Fibroblast of gingiva (primary cell): ENCODE measurements around the gene ZNF768.
"Not testable (repeated sequence)": the region's sequence is repeated elsewhere in the genome, so short reads cannot be mapped to it uniquely, and the experiment has no call there.

Experiments used
- DNase-seq: peaks from one replicate; pipeline ENCODE4 v3.0.0-alpha.2; 2011; ENCODE audit warnings: low read depth

Gene ZNF768

DNA sequence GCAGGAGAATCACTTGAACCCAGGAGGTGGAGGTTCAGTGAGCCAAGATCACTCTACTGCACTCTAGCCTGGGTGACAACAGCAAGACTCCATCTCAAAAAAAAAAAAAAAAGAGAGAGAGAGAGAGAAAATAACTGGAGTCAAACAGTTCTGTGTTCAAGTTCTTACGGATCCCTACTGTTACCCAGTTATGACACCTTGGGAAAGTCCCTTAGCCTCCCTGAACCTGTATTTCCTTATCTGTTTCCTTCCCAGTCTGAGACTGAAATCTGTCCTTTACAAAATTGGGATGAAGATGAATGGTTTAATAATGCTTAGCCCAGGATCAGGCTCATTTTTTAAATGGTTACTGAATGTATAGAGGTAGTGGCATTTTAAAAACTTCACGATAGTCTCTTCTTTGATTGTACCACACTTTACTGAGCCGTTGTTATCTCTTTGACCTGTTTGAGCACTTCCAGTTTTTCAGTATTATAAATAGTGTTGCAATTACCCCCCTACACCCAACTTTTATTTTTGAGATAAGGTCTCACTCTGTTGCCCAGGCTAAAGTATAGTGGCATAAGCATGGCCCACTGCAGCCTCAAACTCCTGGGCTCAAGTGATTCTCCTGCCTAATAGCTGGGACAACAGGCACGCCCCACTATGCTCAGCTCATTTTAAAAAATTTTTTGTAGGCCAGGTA, 17.1 kb downstream of the ZNF768 start:
- no peak for DNase-seq

DNA sequence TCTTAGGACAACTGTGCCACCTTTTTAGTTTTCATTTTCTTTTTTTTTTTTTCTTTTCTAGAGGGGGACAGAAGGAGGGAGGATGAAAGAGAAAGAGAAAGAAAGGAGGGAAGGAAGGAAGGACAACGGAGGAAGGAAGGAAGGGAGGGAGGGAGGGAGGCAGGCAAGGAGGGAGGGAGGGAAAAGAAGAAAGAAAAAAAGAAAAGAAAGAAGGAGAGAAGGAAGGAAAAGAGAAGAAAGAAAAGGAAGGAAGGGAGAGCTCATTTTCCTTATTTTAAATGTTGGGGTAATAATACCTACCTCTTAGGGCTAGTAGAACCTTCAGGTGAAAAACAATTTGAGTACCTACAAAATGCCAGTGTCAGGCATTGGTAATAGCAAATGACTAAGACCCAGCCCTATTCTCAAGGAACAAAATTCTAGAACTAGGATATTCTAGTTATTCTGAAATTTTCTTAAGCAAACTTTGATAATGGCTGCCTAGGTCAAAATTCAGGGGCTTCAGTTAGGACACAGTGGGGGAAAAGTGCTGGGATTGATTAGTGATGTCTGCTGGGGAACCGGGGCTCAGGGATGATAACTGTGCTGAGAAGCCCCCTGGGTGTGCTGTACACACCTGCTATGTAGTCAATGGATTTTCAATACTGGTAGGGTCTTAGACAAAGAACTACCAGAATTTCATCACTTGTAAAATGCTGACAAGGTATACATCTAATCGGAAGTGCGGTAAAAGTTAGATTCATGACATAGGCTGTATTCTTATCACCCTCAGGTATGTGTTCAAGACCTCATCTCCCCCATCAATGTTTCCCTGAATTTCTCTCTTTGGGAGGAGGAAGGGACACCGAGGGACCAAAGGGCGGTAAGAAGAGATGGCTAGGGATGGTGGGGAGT, 22.7 kb downstream of the ZNF768 start:
- no peak for DNase-seq

DNA sequence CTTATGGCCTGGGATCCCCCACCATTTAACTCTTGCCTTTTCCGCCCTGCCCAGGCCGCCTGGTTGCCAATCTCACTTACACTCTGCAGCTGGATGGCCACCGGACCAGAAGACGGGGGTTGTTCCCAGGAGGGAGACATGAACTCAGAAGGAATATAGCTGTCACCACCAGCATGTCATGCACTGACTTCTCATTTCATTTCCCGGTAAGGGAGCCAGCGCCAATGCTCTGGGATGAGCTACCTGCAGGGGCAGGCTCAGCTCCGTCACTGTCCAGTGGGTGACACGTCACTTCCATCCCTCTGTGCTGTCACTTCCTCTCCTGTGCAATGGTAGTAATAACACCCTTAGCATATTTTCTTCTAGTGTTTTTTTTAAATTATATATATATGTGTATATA, 27.1 kb downstream of the ZNF768 start:
- no peak for DNase-seq

DNA sequence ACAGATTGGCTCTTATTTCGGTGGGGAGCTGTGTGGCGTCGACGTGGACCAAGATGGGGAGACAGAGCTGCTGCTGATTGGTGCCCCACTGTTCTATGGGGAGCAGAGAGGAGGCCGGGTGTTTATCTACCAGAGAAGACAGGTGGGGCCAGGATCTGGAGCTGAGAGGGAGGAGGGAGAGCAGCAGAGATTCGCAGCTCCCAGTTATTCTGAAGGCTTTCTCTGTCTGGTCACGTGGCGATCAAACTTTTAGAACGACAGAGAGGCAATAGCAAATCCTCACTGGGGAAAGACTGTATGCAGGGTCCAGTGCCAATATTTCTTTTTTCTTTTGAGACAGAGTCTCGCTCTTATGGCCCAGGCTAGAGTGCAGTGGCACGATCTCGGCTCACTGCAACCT, 31.7 kb downstream of the ZNF768 start:
- DNase-seq: no peak

DNA sequence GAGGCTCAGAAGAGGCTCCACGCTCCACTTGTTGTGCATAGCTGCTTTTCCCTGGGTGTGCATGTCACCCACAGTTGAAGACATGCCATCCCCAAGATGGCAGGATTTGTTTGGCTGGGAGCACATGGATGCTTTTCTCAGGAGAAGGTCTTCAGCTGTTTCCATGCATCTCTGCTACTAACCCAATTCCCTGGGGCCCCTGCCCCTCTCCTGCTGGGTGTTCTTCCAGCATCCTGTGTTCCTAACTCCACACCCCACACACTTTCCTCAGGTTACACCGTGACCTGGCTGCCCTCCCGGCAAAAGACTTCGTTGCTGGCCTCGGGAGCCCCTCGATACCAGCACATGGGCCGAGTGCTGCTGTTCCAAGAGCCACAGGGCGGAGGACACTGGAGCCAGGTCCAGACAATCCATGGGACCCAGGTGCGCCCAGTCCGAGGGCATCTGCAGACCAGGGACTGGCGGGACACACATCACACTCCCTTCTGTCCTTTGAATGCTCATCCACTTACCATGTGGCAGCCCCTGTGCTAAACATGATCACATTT, 32.4 kb downstream of the ZNF768 start:
- no peak for DNase-seq

DNA sequence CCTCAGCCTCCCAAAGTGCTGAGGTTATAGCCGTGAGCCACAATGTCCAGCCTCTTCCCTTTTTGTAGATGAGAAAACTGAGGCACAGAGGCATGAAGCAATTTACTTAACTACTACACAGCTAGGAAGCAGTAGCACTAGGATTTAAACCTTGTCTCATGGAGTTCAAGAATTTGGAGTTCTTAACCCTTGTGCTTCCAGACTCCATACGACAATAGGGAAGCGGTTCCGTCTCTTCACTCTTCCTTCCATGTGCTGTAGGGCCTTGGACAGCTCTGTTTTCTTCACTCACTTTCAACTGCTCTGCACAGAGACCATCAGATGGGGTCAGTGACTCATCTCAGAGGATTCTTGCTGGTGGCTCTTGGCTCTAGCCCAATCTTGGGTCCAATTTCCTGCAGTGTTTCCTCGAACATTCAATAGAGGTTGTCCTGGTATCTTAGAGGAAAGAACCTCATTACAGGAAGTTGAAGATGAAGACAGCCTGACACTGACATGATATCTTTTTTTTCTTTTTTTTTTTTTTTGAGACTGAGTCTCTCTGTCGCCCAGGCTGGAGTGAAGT, 34.5 kb downstream of the ZNF768 start:
- peak; percentile 66 for DNase-seq

DNA sequence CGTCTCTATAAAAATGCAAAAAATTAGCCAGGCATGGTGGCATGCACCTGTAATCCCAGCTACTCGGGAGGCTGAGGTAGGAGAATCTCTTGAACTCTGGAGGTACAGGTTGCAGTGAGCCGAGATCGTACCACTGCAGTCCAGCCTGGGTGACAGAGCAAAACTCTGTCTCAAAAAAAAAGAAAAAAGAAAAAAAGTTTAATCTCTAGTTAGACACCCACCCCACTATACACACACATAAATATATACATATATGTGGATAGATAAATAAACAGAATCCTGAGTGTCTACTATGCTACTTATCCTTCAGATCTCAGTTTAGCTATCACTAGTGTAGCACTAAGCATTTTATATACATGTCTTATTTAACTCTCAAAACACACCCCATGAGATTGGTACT, 35.1 kb downstream of the ZNF768 start:
- DNase-seq: no peak

DNA sequence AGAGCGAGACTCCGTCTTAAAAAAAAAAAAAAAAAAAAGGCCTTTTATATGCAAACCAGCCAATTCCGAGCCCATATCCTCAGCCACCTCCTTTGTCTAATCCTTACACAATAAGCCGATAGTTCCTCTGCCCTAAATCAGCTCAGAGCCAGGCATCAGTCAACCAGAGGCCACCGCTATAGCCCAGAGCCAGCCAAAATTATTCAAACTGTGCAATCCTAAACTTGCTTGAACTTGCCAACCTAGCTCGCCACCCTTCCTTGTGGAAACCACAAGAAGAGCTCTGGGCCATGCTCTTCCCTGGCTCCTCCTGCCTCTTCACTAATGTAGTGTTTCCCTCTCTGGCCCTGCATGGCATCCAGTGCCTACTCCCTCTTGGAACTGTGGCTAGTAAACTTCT, 36.2 kb downstream of the ZNF768 start:
- DNase-seq: peak; percentile 39

DNA sequence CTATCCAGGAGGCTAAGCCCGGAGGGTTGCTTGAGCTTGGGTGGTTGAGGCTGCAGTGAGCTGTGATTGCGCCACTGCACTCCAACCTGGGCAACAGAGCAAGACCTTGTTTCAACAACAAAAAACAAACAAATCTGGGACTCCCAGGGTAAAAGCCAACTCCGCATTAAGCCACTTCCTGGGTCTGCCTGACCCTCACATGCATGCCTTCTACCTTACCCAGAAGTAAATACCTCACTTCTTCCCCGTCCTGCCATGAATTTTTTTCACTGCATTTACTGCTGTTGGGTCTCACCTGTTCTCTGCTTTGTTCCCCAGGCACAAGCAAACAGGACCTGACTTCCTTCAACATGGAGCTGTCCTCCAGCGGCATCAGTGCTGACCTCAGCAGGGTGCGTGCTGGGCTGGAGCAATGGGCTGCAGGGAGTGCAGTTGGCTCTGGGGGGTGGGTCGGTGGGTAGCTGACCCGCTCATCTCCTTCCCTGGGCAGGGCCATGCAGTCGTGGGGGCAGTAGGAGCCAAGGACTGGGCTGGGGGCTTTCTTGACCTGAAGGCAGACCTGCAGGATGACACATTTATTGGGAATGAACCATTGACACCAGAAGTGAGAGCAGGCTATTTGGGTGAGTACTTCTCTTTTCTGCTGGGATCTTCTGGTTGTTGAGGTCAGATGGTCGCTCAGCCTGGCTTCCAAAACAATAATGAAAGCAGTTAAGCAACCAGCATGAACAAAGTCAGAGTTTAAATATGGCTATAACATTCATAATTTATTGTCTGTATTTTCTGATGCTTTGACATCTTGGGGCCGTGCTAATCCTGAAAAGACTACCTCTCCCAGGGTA, 37.4 kb downstream of the ZNF768 start:
- DNase-seq: no peak

DNA sequence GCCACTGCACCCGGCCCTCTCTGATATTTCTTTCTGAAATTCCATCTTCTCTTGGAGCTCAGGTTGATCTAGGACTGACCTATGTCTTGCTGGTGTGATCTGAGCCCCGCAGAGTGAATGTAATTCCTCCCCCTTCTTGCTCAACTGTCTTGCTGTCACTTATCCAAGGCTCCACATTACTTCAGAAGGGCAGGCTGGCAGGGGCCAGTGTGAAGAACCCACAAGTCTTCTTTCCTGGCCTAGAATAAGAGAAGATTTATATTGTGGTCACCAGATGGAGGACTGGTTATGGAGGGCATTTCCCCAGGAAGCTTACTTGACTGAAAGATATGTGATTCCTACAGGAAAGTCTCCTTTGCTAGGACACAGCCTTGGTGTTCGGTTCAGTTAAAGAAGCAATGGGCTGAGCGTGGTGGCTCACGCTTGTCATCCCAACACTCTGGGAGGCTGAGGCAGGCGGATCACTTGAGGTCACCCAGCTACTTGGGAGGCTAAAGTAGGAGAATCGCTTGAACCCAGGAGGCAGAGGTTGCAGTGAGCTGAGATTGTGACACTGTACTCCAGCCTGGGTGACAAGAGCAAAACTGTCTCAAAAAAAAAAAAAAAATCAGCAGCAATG, 40.4 kb downstream of the ZNF768 start:
- peak; percentile 44 for DNase-seq

DNA sequence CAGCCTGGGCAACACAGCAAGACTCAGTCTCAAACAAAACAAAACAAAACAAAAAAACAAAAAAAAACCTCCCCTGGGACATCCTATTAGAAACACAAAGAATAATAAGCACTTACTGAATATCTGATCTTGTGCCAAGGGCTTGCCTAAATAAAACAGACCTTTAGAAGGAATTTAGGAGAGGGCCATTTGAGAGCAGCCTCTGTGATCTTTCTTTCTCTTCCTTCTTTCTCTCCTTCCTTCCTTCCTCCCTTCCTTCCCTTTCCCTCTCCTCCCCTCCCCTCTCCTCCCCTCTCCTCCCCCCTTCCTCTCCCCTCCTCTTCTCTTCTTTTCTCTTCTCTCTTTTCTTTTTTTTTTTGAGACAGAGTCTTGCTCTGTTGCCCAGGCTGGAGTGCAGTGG, 41.5 kb downstream of the ZNF768 start:
- DNase-seq: peak; percentile 25

DNA sequence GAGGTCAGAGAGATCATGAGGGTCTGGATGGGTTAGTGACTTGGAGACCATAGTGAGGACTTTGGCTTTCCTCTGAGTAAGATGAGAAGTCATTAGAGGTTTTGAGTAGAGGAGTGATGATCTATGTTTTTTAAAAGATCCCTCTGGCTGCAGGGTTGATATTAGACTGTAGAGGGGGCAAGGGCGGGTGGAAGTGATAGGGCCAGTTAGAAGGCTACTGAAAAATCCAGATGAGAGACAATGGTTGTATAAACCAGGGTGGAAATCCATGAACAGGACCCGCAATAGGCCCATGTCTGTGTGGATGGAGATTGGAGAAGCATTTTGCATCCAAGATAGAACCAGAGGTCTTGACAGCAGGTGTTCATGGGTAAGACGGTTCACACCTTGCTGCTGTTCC, 44.0 kb downstream of the ZNF768 start:
- DNase-seq: no peak

DNA sequence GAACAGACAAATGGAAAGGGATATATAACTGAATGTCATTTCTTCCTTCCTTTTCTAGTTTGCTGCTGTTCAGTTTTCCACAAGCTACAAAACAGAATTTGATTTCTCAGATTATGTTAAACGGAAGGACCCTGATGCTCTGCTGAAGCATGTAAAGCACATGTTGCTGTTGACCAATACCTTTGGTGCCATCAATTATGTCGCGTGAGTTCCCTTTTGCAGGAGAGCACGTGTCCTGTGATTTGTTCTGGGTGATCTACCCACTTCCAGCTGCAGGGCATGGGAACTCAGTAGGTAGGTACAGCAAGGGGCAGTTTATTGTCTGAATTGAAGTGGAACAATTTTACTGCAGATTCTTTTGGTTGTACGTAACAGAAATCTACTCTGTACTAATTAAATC, 45.0 kb downstream of the ZNF768 start:
- no peak for DNase-seq

DNA sequence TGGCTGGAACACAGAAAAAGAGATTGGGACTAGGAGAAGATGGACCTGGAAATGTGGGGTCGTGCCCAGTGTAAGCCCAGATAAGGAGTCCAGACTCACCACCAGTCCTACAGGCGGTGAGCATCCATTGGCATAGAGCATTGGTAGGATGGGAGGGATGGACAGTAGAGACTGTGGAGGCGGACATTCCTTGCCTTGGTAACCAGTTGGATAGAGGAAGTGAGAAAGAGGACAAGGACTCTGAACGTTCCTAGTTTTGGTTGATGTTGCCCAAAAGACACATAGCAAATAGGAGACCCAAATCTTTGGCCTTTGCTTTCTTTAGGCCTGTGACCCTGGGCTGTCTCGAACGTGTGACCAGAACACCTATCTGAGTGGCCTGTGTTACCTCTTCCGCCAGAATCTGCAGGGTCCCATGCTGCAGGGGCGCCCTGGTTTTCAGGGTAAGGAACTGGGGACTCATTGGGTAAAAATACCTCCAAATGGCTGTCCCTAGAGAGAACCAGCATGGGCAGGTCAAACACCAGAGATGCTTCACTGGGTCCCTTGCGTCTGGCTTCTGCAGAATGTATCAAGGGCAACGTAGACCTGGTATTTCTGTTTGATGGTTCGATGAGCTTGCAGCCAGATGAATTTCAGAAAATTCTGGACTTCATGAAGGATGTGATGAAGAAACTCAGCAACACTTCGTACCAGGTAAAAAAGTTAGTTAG, 47.4 kb downstream of the ZNF768 start:
- no peak for DNase-seq

DNA sequence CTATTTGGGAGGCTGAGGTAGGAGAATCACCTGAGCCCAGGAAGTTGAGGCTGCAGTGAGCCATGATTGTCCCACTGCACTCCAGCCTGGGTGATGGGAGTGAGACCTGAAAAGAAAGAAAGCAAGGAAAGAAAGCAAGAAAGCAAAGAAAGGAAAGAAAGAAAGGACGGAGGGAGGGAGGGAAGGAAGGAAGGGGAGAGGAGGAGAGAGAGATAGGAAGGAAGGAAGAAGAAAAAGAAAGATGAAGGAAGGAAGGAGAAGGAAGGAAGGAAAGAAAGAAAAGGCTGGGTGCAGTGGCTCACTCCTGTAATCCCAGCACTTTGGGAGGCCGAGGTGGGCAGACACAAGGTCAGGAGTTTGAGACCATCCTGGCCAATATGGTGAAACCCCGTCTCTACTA, 48.6 kb downstream of the ZNF768 start:
- DNase-seq: not testable (repeated sequence)

DNA sequence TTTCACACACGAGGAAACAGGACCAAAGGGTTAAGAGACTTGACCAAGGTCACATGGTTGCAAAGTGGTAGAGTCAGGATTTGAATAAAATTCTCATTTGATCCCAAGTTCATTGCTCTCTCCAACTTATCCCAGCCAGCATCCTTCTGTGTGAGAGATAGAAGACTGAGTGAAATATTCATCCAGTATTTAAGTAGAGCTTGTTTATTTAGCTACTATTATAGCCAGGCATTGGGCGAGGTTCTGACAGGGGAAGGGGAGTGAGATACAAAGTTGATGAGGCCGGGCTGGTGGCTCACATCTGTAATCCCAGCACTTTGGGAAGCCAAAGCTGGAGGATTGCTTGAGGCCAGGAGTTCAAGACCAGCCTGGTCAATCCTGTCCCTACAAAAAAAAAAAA, 49.4 kb downstream of the ZNF768 start:
- DNase-seq: no peak

DNA sequence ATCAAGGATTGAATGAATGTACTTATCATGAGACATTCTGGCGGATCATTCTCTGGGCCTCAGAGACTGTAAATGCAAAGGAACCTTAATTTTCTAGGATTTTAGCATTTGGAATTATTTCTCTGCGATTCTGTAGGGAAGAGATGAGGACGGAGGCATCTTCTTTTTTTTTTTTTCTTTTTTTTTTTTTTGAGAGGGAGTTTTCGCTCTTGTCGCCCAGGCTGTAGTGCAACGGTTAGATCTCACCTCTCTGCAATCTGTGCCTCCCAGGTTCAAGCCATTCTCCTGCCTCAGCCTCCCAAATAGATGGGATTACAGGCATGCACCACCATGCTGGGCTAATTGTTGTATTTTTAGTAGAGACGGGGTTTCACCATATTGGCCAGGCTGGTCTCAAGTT, 51.7 kb downstream of the ZNF768 start:
- no peak for DNase-seq

DNA sequence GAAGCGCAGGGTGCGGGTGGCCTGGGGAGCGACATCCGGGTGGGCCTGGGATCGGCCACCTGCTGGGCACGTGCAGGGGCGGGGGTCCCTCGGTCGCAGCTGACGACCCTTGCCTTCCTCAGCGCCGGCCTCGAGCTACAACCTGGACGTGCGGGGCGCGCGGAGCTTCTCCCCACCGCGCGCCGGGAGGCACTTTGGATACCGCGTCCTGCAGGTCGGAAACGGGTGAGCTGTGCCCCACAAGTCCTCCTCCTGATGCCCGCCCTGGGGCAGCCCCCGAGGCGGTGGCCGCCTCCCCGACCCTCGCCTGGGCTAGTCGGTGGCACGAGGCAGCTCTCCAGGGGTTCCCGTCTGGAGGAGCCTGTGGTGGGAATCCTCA, 52.3 kb downstream of the ZNF768 start:
- no peak for DNase-seq
